NK-92 (cell line): ENCODE measurements around the gene ZNF350.
"Not testable (repeated sequence)": the region's sequence is repeated elsewhere in the genome, so short reads cannot be mapped to it uniquely, and the experiment has no call there.

ENCODE experiments used
- DNase-seq: peaks from one replicate; lab custom pipeline; 2025; ENCODE audit not compliant: unreplicated experiment; lab: John Stamatoyannopoulos, UW

The ZNF350 gene

DNA sequence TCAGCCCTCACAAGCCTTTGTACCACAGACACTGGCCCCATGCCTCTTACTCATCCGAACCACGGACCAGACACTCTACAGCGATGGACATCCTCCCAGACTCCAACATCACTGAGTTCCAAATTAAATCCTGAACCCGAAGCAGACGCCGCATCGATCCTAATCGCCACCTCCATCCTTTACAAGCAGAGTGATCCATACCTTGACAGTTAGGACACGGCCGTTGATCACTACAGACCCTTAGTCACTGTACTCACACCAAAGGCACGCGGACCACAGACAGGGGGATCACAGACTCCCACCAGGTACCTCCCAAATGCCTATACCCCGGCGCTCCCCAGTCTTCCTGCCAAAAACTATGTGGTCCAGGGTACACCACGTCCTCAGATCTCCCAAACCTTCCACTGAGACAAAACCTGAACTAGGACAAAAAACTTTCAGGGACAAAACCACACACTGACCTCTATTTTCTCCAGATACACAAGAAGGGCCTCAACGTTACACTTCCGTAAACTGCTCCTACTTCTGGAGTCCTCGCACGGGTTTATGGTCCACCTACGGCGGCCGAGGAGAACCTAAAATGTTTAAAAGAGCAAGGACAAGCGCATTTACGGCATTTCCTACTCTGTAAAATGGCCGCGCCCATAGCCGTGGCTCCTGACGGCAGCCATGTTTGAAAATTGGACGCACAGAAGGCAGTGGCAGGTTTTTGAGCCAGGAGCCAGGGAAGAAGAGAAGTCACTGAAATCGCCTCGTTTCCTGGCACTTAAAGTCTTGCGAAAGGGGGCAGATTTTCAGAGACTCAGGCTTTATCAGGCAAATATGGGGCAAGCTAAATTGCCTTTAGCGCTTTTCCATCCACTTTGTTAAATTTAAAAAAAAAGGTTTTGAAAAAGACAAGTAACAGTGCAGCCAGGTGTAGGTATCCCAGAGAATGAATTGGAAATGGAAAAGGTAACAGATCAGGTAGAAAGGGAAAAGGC, at the start of gene ZNF350:
Gene ZNF350 (minus strand): TSS at position 532 of the 983 bp plus-strand sequence. CDS start 12,480 bp downstream, outside the sequence.
- peak; percentile 13 for DNase-seq

DNA sequence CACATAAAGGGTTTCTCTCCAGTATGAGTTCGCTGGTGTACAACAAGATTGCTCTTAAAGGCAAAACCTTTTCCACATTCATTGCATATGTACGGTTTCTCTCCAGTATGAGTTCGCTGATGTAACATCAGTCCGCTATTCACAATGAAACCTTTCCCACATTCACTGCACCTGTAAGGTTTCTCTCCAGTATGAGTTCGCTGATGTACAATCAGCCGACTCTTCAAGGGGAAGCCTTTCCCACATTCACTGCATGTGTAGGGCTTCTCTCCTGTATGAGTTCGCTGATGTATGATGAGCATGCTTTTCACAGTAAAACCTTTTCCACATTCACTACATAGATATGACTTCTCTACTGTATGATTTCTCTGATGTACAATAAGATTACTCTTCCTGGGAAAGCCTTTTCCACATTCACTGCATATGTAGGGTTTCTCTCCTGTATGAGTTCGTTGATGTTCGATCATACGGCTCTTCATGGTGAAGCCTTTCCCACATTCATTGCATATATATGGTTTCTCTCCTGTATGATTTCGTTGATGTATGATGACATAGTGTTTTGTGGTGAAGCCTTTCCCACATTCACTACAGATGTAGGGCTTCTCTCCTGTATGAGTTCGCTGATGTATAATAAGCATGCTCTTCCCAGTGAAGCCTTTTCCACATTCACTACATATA, 47.5 kb upstream of the ZNF350 start:
- DNase-seq: no peak

- DNase-seq: no peak
Observed at GRCh38 chr19:52028780-52029123, 42.1 kb upstream of the ZNF350 start.

- no peak for DNase-seq
Observed at GRCh38 chr19:52028027-52028779, 41.6 kb upstream of the ZNF350 start, which contains the start of gene ZNF614. ZNF614 (minus strand) TSS chr19:52028379; CDS start chr19:52025745, 2,634 bp downstream.

GRCh38 chr19:52026255-52026990, 39.8 kb upstream of the ZNF350 start:
- not testable (repeated sequence) for DNase-seq

GRCh38 chr19:52024478-52024877, 37.8 kb upstream of the ZNF350 start:
- DNase-seq: not testable (repeated sequence)

- DNase-seq: no peak
Observed at GRCh38 chr19:52022193-52022592, 35.6 kb upstream of the ZNF350 start.

GRCh38 chr19:52020506-52020905, 33.9 kb upstream of the ZNF350 start:
- DNase-seq: no peak

DNA sequence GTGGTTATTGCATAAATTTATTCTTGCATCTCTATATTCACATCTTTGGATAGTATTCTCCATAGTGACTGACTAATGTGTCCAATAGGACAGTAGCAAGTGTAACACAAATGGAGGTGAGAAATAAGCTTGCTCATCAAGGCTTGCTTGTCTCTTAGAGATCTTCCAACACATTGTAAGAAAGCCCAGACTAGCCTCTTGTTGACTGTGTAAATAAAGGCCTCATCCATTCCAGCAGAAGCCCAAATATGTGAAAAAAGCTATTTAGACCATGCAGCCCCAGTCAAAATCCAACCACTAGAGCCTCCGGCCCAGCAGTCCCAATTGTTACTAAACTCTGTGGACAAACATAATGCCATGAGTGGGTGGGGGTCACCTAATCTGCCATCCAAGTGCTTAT, 24.0 kb upstream of the ZNF350 start:
- DNase-seq: no peak

DNA sequence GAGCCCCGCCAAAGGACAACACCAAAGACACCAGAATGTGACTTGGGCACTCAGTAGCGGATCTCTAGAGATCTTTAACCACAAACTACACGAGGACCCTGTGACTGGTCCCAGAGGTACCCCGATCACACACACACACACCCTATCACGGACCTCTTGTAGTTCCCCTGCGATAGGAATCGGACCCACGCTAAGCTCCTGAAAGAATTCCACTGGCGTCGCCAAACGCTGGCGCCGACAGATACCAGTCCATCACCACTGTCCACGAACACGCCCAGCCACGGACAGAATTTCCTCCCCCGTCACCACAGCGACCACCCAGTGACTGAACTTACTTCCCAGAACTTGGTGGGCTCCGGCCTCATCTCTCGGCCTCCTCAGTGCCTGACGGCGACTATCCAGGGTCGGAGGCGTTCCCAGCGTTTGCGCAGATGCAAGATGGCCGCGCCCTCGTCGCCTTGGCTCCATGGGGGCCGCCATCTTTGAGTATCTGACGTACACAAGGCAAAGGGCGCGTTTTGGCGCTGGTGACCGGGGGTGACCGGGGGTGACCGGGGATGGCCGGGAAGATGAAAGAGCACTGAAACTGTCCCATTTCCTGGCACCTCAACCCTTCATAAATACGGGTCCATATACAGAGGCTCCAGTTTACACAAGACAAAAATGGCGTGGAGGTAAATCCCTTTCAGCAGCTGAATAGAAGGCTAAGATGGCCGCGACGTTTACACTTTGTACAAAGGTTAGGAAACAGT, 21.3 kb upstream of the ZNF350 start, which contains the start of gene ZNF615:
Gene ZNF615 (minus strand): TSS at position 406 of the 752 bp plus-strand sequence. CDS start 4,500 bp downstream, outside the sequence.
- DNase-seq: no peak

- DNase-seq: no peak
Observed at GRCh38 chr19:52007451-52007805, 20.8 kb upstream of the ZNF350 start.

DNA sequence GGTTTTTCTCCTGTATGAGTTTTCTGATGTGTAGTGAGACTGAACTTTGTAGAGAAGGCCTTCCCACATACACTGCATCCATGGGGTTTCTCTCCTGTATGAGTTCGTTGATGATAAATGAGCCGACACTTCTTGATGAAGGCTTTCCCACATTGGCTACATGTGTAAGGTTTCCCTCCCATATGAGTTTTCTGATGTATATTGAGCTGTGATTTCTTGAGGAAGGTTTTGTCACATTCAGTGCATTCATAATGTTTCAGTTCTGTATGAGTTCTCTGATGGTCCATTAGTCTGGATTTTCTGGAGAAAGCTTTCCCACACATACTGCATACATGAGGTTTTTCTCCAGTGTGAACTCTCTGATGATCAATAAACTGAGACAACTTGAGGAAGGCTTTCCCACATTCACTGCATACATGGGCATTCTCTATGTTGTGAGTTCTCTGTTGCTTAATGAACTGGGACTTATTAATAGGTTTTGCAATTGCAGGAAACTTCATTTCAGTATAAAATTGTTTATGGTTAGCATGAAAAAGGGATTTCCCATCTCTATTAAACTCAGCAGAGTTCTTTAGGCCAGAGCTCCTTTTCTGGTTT, 7.5 kb upstream of the ZNF350 start:
- DNase-seq: no peak

DNA sequence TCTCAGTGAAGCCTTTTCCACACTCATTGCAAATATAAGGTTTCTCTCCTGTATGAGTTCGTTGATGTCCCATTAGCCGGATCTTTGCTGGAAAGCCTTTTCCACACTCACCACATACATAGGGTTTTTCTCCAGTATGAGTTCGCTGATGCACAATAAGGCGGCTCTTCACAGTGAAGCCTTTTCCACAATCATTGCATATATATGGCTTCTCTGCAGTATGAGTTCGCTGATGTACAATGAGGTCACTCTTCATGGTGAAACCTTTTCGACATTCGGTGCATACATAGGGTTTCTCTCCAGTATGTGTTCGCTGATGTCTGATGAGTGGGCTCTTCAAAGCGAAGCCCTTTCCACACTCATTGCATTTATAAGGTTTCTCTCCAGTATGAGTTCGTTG, 6.8 kb upstream of the ZNF350 start:
- no peak for DNase-seq

DNA sequence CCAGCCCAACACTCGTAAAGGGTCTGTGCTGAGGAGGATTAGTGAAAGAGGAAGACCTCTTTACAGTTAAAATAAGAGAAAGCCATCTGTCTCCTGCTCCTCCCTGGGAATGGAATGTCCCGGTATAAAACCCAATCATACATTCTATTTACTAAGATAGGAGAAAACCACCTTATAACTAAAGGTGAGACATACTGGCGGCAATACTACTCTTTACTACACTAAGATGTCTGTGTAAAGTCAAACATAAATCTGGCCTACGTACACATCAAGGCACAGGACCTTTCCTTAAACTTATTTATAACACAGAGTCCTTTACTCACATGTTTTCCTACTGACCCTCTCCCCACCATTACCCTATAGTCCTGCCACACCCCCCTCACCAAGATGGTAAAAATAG, 3.3 kb downstream of the ZNF350 start:
- no peak for DNase-seq

DNA sequence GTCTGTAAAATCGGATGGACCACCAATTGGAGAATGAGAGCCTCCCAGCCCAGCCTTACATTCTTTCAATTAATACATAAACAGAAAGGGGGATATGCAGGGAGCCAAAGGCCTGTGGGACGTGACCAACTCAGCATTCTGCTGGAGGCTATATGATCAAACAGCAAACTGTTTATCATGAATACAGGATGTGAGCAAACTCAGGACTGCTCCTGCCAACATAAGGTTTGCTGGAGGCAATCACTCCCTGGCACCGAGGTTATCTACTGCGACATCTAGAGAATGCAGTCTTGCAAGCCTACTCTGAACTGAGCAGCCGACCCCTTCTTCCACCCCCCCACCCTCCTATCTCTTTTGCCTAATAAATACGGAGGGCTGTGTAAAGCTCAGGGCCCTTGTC, 5.7 kb downstream of the ZNF350 start:
- DNase-seq: not testable (repeated sequence)

DNA sequence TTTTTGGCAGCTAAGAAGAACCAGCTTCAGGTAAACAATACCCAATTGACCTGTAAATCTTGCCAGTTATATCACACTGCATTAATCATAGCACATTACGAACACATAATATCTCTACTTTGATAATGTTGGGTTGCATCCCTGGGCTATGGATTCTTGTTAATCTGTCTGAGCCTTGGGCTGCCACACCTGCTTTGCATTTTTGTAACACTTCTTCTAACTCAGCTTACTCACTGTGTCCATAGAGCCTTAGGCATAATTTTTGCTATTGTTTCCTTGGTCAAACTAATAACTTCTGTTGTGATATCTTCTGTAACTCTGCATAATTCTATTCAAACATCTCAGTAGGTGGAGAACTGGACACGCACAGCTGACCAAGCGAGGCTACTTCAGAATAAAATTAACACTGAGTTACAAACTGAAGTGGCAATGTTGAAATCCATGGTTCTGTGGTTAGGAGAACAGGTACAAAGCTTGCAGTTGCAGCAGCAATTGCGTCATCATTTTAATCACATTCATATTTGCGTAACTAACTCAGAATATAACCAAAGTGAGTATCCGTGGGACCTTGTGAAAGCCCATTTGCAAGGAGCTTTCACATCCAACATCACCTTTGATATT, 6.4 kb downstream of the ZNF350 start:
- DNase-seq: no peak

DNA sequence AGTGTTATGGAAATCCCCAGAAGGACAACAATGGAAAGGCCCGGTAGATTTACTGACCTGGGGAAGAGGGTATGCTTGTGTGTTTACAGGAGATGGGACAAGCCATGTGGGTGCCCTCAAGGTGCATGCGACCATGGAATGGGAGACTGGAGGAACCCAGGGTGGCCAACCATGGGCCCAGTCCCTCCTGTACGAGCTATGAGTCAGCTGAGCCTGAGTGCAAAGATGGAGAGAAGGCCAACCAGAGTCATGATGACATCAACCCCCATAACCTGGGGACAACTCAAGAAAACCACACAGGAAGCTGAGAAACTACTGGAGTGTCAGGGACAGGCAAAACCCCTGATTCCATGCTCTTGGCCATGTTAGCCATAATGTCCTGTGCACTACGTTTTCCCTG, 7.8 kb downstream of the ZNF350 start:
- no peak for DNase-seq

- no peak for DNase-seq
Observed at GRCh38 chr19:51977346-51977745, 9.3 kb downstream of the ZNF350 start.

- no peak for DNase-seq
Observed at GRCh38 chr19:51976852-51977251, 9.8 kb downstream of the ZNF350 start.
